Fibroblast of skin of abdomen (primary cell): ENCODE results near the gene SLC16A13. TPM values are rescaled to one million over a fixed set of nuclear protein-coding genes. Genes with fewer than 3 reads are reported as not detected.
"Not testable (repeated sequence)": the region's sequence is repeated elsewhere in the genome, so short reads cannot be mapped to it uniquely, and the experiment has no call there.

Experiments used
- DNase-seq: peaks from one replicate; pipeline ENCODE4 v3.0.0-alpha.2; 2013
- polyA plus RNA-seq, 2 experiments: library from polyadenylated mRNA; unstranded; fragments of 120-200 nt; gene quantifications; one replicate each; pipeline ENCODE4 v1.2.1, GENCODE V29; 2013; ENCODE audit not compliant: insufficient read length in 2 of 2

Gene SLC16A13
- polyA plus RNA-seq (2013, experiment 1 of 2; ENCODE audit: insufficient read length), result 3.1 TPM
- polyA plus RNA-seq (2013, experiment 2 of 2; ENCODE audit: insufficient read length), result 2.9 TPM

GRCh38 chr17:7035591-7036368 is at the start of gene SLC16A13:
SLC16A13 (plus strand) TSS chr17:7036015; CDS start chr17:7036383, 368 bp downstream.
- DNase-seq, result peak; percentile 94

GRCh38 chr17:6986676-6987075 is 49.1 kb upstream of the SLC16A13 start:
- no peak for DNase-seq

GRCh38 chr17:6989779-6990178 is 46.0 kb upstream of the SLC16A13 start:
- no peak for DNase-seq

GRCh38 chr17:6993613-6994056 is 42.2 kb upstream of the SLC16A13 start:
- not testable (repeated sequence) for DNase-seq

GRCh38 chr17:6994118-6994598 is 41.7 kb upstream of the SLC16A13 start:
- DNase-seq, result no peak

GRCh38 chr17:6994666-6995256 is 41.1 kb upstream of the SLC16A13 start:
- peak; percentile 37 for DNase-seq

GRCh38 chr17:6995500-6996255 is 40.1 kb upstream of the SLC16A13 start, which contains the start of gene ALOX12:
ALOX12 (plus strand) TSS chr17:6996049; CDS start chr17:6996118, 69 bp downstream.
- no peak for DNase-seq

- no peak for DNase-seq
Observed at GRCh38 chr17:6996256-6997011, 39.4 kb upstream of the SLC16A13 start.

- no peak for DNase-seq
Observed at GRCh38 chr17:6997171-6997570, 38.6 kb upstream of the SLC16A13 start.

- DNase-seq, result no peak
Observed at GRCh38 chr17:6998855-6999508, 36.8 kb upstream of the SLC16A13 start.

- no peak for DNase-seq
Observed at GRCh38 chr17:7001318-7001961, 34.4 kb upstream of the SLC16A13 start.

- no peak for DNase-seq
Observed at GRCh38 chr17:7002288-7003047, 33.3 kb upstream of the SLC16A13 start.

GRCh38 chr17:7003745-7004144 is 32.1 kb upstream of the SLC16A13 start:
- DNase-seq, result no peak

GRCh38 chr17:7004398-7005253 is 31.2 kb upstream of the SLC16A13 start:
- DNase-seq, result peak; percentile 65

GRCh38 chr17:7005716-7006115 is 30.1 kb upstream of the SLC16A13 start:
- DNase-seq, result no peak

- no peak for DNase-seq
Observed at GRCh38 chr17:7007143-7007542, 28.7 kb upstream of the SLC16A13 start.

GRCh38 chr17:7010523-7010922 is 25.3 kb upstream of the SLC16A13 start:
- no peak for DNase-seq

GRCh38 chr17:7011415-7011814 is 24.4 kb upstream of the SLC16A13 start:
- no peak for DNase-seq

GRCh38 chr17:7011942-7012254 is 23.9 kb upstream of the SLC16A13 start:
- DNase-seq, result no peak
